ENCODE results near the gene ITGB5.
A peak's percentile ranks its signal among the peaks of the same experiment; 100 is the strongest.
"Not testable (repeated sequence)": the region's sequence is repeated elsewhere in the genome, so short reads cannot be mapped to it uniquely, and the experiment has no call there.

ITGB5 gene

GRCh38 chr3:124782377-124782712 is 104.8 kb downstream of the ITGB5 start:
- not testable (repeated sequence) for DNase-seq

GRCh38 chr3:124781476-124782376 is 105.4 kb downstream of the ITGB5 start:
- DNase-seq, result no peak

- no peak for DNase-seq
Observed at GRCh38 chr3:124780761-124781475, 106.2 kb downstream of the ITGB5 start.

- no peak for DNase-seq
Observed at GRCh38 chr3:124780356-124780755, 106.8 kb downstream of the ITGB5 start.

GRCh38 chr3:124779751-124780191 is 107.4 kb downstream of the ITGB5 start:
- DNase-seq, result no peak

GRCh38 chr3:124779116-124779515 is 108.0 kb downstream of the ITGB5 start:
- no peak for DNase-seq

- no peak for DNase-seq
Observed at GRCh38 chr3:124777762-124778470, 109.2 kb downstream of the ITGB5 start.

- no peak for DNase-seq
Observed at GRCh38 chr3:124776856-124777255, 110.3 kb downstream of the ITGB5 start.

- DNase-seq, result no peak
Observed at GRCh38 chr3:124775877-124776276, 111.3 kb downstream of the ITGB5 start.

GRCh38 chr3:124774841-124775402 is 112.2 kb downstream of the ITGB5 start:
- no peak for DNase-seq

- DNase-seq, result peak; percentile 66
Observed at GRCh38 chr3:124774327-124774718, 112.8 kb downstream of the ITGB5 start.

GRCh38 chr3:124773351-124774326 is 113.5 kb downstream of the ITGB5 start:
- no peak for DNase-seq

- DNase-seq, result peak; percentile 80
Observed at GRCh38 chr3:124772081-124772831, 114.9 kb downstream of the ITGB5 start.

GRCh38 chr3:124771083-124771445 is 116.1 kb downstream of the ITGB5 start:
- DNase-seq, result no peak

GRCh38 chr3:124770336-124771082 is 116.7 kb downstream of the ITGB5 start:
- DNase-seq, result no peak

GRCh38 chr3:124769462-124769861 is 117.7 kb downstream of the ITGB5 start:
- DNase-seq, result no peak

- no peak for DNase-seq
Observed at GRCh38 chr3:124768812-124769211, 118.4 kb downstream of the ITGB5 start.

- DNase-seq, result no peak
Observed at GRCh38 chr3:124767691-124768090, 119.5 kb downstream of the ITGB5 start.

GRCh38 chr3:124767264-124767663 is 119.9 kb downstream of the ITGB5 start:
- no peak for DNase-seq

Measured in kidney glomerular epithelial cell (primary cell).